HL-60 (cell line): ENCODE measurements around the gene METTL14.

Experiments used
- DNase-seq, 2 experiments: peaks; one replicate each; pipeline ENCODE4 v3.0.0-alpha.2; 2010 to 2020; ENCODE audit warnings: low read depth in 1 of 2, low spot score in 1 of 2
- H3K27ac ChIP-seq: fragments of 250-450 bp; sonication (Bioruptor Pico); replicated peaks from 2 replicates; pipeline ENCODE4 v1.5.1; 2020; ENCODE audit warnings: mild to moderate bottlenecking, moderate library complexity
- H3K27me3 ChIP-seq: fragments of 250-450 bp; sonication (Bioruptor Pico); 2 replicates; pipeline ENCODE4 v1.5.1; 2021; ENCODE audit warnings: mild to moderate bottlenecking, moderate library complexity; ENCODE audit not compliant: insufficient read depth, poor library complexity, severe bottlenecking
- H3K4me3 ChIP-seq: replicated peaks from 2 replicates; pipeline ENCODE4 v1.5.1; 2011; ENCODE audit warnings: mild to moderate bottlenecking, control low read depth, low read length; ENCODE audit not compliant: insufficient read depth
- CTCF ChIP-seq: IDR thresholded peaks from one replicate; pipeline ENCODE4 v1.5.1; 2011; ENCODE audit warnings: low read length, control low read depth, inconsistent platforms; ENCODE audit not compliant: insufficient read depth
- GABPA ChIP-seq: IDR thresholded peaks from 2 replicates; pipeline ENCODE4 v1.6.1; 2012; ENCODE audit warnings: low read depth
- POLR2AphosphoS5 ChIP-seq: IDR thresholded peaks from 2 replicates; pipeline ENCODE4 v1.6.1; 2012; ENCODE audit warnings: low read depth
- REST ChIP-seq: IDR thresholded peaks from 2 replicates; pipeline ENCODE4 v1.6.1; 2012; ENCODE audit warnings: low read depth; ENCODE audit not compliant: insufficient replicate concordance
- SPI1 ChIP-seq: IDR thresholded peaks from 2 replicates; pipeline ENCODE4 v1.6.1; 2012; ENCODE audit warnings: low read depth, mild to moderate bottlenecking, borderline replicate concordance

Gene METTL14

GRCh38 chr4:118753096-118753495 is 67.9 kb downstream of the METTL14 start:
- TF ChIP-seq GABPA (no peak), REST (no peak), CTCF (no peak), POLR2AphosphoS5 (no peak), SPI1 (no peak)
- Histone ChIP-seq H3K4me3 (no peak overlapping the region), H3K27me3 (no peaks in the 10 kb centered on the region), H3K27ac (no peak overlapping the region)
- DNase-seq: no peak

- Histone ChIP-seq H3K27me3 (no peaks in the 10 kb centered on the region), H3K4me3 (no peak overlapping the region), H3K27ac (no peak overlapping the region)
- no peak for DNase-seq
- TF ChIP-seq REST: no peak
- no peak for TF ChIP-seq GABPA
- TF ChIP-seq CTCF: no peak
- no peak for TF ChIP-seq SPI1
- TF ChIP-seq POLR2AphosphoS5: no peak
Observed at GRCh38 chr4:118753685-118754084, 68.5 kb downstream of the METTL14 start.

GRCh38 chr4:118754890-118755289 is 69.7 kb downstream of the METTL14 start:
- Histone ChIP-seq H3K27me3 (no peaks in the 10 kb centered on the region), H3K4me3 (no peak overlapping the region), H3K27ac (no peak overlapping the region)
- DNase-seq: no peak
- TF ChIP-seq CTCF (no peak), REST (no peak)
